WTC11 (cell line): Measurements from ENCODE around the gene NEU2.

Experiments
- TF ChIP-seq, protein P1 (sequence below): sonication (generic); formaldehyde crosslinking; IDR thresholded peaks from 2 replicates; pipeline ENCODE4 v1.8.1; 2022; ENCODE audit warnings: missing genetic modification reagents, borderline replicate concordance
- TF ChIP-seq, protein P2 (sequence below): fragments of 200-600 bp; IDR thresholded peaks from 2 replicates; pipeline ENCODE4 v1.8.0; 2022; ENCODE audit warnings: antibody characterized with exemption
- TF ChIP-seq, protein P3 (sequence below): sonication (generic); formaldehyde crosslinking; IDR thresholded peaks from 2 replicates; pipeline ENCODE4 v1.8.1; 2023; ENCODE audit warnings: mild to moderate bottlenecking, missing genetic modification reagents, moderate library complexity

DNA sequence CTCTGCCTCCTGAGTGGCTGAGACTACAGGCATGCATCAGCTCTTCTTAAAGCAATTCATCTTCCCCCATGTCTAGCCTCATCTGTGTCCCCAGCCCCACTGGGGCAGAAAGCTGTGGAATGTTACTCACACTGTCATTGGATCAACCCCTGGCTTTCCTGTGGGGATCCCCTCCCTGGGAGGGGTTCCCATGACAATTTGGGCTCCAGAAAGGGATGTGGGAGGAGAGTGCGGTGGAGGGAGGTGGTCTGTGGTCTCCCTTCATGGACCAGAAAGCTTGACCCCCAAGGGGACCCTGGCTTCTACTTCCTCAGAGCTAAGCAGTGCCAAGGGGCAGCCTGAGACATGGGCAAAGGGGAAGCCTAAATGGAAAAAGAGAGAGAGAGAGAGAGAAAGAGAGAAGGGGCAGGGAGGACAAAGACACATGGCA lies 20.8 kb upstream of the NEU2 start:
- TF ChIP-seq, protein P1, sequence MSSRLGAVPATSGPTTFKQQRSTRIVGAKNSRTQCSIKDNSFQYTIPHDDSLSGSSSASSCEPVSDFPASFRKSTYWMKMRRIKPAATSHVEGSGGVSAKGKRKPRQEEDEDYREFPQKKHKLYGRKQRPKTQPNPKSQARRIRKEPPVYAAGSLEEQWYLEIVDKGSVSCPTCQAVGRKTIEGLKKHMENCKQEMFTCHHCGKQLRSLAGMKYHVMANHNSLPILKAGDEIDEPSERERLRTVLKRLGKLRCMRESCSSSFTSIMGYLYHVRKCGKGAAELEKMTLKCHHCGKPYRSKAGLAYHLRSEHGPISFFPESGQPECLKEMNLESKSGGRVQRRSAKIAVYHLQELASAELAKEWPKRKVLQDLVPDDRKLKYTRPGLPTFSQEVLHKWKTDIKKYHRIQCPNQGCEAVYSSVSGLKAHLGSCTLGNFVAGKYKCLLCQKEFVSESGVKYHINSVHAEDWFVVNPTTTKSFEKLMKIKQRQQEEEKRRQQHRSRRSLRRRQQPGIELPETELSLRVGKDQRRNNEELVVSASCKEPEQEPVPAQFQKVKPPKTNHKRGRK, result no peak
- TF ChIP-seq, protein P2, sequence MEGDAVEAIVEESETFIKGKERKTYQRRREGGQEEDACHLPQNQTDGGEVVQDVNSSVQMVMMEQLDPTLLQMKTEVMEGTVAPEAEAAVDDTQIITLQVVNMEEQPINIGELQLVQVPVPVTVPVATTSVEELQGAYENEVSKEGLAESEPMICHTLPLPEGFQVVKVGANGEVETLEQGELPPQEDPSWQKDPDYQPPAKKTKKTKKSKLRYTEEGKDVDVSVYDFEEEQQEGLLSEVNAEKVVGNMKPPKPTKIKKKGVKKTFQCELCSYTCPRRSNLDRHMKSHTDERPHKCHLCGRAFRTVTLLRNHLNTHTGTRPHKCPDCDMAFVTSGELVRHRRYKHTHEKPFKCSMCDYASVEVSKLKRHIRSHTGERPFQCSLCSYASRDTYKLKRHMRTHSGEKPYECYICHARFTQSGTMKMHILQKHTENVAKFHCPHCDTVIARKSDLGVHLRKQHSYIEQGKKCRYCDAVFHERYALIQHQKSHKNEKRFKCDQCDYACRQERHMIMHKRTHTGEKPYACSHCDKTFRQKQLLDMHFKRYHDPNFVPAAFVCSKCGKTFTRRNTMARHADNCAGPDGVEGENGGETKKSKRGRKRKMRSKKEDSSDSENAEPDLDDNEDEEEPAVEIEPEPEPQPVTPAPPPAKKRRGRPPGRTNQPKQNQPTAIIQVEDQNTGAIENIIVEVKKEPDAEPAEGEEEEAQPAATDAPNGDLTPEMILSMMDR, result no peak
- TF ChIP-seq, protein P3, sequence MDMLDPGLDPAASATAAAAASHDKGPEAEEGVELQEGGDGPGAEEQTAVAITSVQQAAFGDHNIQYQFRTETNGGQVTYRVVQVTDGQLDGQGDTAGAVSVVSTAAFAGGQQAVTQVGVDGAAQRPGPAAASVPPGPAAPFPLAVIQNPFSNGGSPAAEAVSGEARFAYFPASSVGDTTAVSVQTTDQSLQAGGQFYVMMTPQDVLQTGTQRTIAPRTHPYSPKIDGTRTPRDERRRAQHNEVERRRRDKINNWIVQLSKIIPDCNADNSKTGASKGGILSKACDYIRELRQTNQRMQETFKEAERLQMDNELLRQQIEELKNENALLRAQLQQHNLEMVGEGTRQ (CRISPR knock-in tag), result no peak
